Activated T-cell treated with anti-CD3 and anti-CD28 coated beads for 4 hours (primary cell): ENCODE measurements around the gene CMTM2.
"Not testable (repeated sequence)": the region's sequence is repeated elsewhere in the genome, so short reads cannot be mapped to it uniquely, and the experiment has no call there.

ENCODE experiments used
- DNase-seq: peaks from one replicate; pipeline ENCODE4 v3.0.0-alpha.2; 2020

CMTM2 gene

GRCh38 chr16:66610111-66610820 is 31.0 kb downstream of the CMTM2 start:
- DNase-seq: no peak

- DNase-seq: not testable (repeated sequence)
Measured at GRCh38 chr16:66611911-66612310, 32.6 kb downstream of the CMTM2 start.

DNA sequence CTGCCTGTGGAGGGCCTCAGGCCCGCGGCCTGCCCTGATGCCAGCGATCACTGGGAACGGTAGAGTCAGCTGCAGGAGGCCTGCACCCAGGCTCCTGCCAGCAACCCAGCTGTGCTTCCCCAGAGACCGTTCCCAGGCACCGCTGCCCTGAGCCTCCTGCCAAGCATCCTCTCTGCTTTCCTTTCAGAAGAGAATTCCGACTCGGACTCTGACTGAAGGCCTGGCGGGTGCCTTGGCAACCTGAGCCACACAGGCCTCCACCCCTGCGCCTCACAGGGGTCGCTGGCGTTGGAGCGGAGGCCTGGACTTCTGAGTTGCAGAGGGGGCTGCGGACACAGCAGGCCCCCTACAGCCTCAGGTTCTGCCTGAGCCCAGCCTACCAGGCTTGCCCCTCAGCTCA is 33.2 kb downstream of the CMTM2 start:
- no peak for DNase-seq

DNA sequence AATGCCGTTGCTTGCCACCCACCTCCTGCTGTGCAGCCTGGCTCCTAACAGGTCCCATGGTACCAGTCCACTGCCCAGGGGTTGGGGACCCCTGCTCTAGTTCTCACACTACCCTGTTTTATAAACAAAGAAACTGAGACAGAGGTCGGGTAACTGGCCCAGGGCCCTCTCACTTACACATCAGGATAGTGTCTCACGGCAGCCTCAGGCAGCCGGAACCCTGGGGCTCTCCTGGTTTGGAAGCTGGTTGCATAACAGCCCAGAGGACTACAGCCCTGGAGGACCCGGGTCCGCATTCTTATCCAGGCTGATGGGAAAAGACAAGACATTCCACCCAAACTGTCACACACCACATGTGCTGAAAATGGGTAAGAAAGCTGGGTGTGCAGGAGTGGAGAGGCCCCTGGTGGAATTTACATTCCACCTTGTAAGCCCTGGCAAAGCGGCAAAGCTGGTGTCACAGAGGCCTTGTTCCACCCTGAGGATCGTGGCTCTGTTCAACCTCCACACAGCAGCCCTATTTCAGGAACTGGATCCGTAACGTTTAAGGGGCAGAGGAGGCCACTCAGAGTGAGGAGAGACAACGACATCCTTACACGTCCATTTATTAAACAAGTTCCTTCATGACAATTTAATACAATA is 35.0 kb downstream of the CMTM2 start:
- no peak for DNase-seq

GRCh38 chr16:66616169-66616568 is 36.9 kb downstream of the CMTM2 start:
- DNase-seq: no peak

- DNase-seq: no peak
Measured at GRCh38 chr16:66616592-66616991, 37.3 kb downstream of the CMTM2 start.

DNA sequence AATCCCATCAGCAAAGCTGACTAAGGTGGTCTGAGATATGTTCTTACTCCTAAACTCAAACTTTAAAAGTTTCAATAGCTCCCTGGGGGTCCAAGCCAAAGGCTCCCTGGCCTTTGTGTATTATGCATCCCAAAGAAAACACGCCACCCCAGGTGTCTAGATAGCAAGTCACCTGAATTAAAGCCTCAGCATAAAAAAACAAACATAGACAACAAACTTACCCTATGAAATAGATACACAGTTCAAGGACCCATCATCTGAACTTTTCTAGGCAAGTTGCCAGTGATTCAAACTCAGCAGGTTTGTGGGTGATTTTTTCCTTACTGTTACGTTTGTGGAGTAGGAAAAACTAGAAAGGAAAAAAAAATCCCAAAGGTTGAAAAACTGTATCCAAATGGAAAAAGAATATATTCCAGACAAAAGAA is 37.8 kb downstream of the CMTM2 start:
- no peak for DNase-seq

DNA sequence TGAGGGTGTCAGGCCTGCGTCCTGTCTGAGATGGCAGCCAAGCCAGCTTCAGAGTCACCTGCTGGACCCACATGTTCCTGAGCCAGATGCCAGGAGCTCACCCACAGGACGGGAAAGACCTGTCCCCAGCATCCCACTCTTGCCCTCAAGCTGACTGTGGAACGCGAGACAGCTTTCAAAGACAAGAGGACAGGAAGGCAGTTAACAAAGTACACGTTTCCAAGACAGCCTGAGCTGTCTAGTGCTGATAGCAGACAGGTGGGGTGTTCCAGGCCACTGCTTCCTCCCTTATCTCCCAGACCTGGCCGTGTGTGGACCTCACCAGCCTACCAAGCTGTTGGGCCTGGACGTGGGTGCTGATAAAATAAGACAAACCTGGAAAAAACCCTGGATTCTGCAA is 38.5 kb downstream of the CMTM2 start:
- DNase-seq: no peak

DNA sequence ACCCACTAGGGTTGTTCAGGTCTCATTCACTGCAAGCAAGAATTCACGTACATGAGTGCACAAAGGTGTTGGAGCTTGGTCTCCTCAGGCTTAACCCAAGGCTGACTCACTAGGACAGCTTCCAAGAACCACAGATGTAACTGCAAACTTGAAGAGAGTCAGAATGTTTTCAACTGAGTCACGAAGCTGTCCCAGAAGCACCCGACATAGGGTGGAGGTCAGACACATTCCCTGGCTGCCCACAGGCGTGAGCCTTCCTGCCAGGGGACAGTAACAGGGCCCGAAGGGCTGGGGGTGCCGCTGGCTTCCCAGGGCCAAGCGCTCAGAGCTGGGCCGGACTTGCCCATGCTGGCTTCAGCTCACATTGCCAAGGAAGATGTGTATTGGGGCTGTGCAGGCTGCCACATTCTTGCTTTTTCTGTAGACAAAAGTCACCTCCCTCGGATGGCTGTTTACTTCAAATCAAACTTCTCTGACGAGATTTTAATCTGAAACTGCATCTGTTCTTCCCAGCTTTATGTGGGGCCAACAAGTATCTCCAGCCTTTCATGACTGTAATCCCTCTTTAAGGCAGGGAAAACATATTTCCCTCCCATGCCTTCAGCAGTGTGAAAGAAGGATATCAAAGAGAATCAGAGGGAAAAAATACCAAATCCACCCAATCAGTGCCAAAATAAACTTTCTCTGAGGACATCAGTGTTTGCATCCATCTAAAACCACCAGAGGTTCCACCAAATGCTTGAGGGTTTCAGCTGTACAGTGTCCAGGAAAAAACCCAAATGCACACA is 39.5 kb downstream of the CMTM2 start:
- DNase-seq: no peak

- no peak for DNase-seq
Measured at GRCh38 chr16:66619534-66620428, 40.5 kb downstream of the CMTM2 start.

GRCh38 chr16:66620429-66620795 is 41.1 kb downstream of the CMTM2 start:
- DNase-seq: no peak

DNA sequence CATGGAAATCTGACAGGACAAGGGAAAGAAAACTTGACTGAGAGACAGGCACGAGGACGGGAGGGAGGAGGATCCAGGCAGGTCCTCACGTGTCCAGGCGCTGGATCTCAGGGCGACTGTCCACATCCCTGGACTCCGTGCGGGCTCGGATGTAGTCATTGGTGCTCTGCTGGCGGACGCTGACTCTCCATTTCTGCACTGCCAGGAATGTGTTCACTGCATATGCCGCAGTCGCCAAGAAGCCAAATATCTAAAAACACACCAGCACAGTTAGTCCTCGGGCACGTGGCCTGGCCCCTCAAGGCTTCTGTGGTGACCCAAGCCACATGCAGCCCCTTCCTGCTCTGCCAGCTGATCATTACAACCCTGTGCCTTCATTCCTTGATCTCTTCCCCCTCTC is 42.7 kb downstream of the CMTM2 start:
- DNase-seq: no peak

- no peak for DNase-seq
Measured at GRCh38 chr16:66622863-66623262, 43.6 kb downstream of the CMTM2 start.

GRCh38 chr16:66623755-66624154 is 44.5 kb downstream of the CMTM2 start:
- no peak for DNase-seq

- not testable (repeated sequence) for DNase-seq
Measured at GRCh38 chr16:66627611-66628378, 48.5 kb downstream of the CMTM2 start.

- no peak for DNase-seq
Measured at GRCh38 chr16:66629856-66630255, 50.6 kb downstream of the CMTM2 start.

DNA sequence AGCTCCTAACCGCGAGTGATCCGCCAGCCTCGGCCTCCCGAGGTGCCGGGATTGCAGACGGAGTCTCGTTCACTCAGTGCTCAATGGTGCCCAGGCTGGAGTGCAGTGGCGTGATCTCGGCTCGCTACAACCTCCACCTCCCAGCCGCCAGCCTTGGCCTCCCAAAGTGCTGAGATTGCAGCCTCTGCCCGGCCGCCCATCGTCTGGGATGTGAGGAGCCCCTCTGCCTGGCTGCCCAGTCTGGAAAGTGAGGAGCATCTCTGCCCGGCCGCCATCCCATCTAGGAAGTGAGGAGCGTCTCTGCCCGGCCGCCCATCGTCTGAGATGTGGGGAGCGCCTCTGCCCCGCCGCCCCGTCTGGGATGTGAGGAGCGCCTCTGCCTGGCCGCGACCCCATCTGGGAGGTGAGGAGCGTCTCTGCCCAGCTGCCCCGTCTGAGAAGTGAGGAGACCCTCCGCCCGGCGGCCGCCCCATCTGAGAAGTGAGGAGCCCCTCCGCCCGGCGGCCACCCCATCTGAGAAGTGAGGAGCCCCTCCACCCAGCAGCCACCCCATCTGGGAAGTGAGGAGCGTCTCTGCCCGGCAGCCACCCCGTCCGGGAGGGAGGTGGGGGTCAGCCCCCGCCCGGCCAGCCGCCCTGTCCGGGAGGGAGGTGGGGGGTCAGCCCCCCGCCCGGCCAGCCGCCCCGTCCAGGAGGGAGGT is 51.4 kb downstream of the CMTM2 start:
- DNase-seq: not testable (repeated sequence)

GRCh38 chr16:66631558-66631957 is 52.3 kb downstream of the CMTM2 start:
- DNase-seq: not testable (repeated sequence)

GRCh38 chr16:66634527-66635196 is 55.4 kb downstream of the CMTM2 start:
- no peak for DNase-seq

- no peak for DNase-seq
Measured at GRCh38 chr16:66635406-66635805, 56.1 kb downstream of the CMTM2 start.

DNA sequence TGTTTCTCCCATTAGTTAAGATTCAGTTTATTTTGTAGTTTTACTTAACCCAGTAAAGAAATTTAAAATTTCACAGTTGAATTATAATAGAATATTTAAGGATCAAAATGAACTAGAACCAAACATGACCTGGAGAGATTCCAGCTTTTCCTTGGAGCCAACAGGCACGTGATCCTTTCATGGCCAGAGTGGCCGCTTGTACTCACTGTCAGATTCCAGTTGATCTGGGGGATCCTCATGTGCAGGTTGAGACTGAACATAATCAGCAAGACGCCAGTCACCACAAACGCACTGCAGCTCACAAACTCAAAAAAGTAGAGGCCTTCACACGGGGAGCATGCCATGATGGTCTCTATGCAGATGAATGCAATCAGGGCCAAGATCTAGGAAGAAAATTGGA is 56.9 kb downstream of the CMTM2 start:
- DNase-seq: no peak
